Erythroblast (primary cell): ENCODE results near the gene PPP1R18.
"Not testable (repeated sequence)": the region's sequence is repeated elsewhere in the genome, so short reads cannot be mapped to it uniquely, and the experiment has no call there.

Experiments used
- DNase-seq, 2 experiments: peaks; one replicate each; lab custom pipeline; 2025; lab: John Stamatoyannopoulos, UW
- GATA1 ChIP-seq: IDR thresholded peaks from 2 replicates; pipeline ENCODE4 v1.6.1; 2011; ENCODE audit warnings: low read depth, mild to moderate bottlenecking, control low read depth, low read length, moderate library complexity
- POLR2A ChIP-seq: IDR thresholded peaks from 2 replicates; pipeline ENCODE4 v1.6.1; 2011; ENCODE audit warnings: mild to moderate bottlenecking, low read length

Gene PPP1R18

DNA sequence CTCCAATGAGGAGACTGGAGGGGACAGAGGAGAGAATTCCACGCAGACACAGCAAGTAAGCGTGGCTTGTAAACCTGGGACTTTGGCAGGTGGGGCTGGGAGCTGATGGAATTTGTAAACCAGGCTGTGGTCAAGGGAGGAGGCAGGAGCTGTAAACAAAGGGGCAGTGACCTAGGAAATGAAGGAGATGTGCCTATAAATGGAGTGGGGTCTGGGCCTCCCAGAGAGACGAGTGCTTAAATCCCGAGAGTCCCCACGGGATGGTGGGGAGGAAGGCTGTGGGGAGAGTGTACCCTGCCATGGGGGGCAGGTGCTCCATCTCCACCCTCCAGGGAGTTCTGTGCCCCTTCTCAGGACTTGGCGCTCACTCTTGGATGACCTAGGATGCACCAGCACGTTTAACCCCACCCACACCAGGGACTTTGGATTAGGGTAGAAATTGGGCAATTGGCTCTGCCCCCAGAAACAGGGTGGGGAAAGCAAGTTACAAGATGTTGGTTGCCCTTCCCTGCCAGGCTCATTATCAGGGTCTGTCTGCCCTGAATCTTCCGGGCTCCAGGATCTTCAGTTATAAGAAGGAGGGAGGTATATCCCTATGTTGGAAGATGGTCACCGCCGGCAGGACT is 9.7 kb downstream of the PPP1R18 start:
- DNase-seq, result no peak
- TF ChIP-seq GATA1 (no peak), POLR2A (no peak)

DNA sequence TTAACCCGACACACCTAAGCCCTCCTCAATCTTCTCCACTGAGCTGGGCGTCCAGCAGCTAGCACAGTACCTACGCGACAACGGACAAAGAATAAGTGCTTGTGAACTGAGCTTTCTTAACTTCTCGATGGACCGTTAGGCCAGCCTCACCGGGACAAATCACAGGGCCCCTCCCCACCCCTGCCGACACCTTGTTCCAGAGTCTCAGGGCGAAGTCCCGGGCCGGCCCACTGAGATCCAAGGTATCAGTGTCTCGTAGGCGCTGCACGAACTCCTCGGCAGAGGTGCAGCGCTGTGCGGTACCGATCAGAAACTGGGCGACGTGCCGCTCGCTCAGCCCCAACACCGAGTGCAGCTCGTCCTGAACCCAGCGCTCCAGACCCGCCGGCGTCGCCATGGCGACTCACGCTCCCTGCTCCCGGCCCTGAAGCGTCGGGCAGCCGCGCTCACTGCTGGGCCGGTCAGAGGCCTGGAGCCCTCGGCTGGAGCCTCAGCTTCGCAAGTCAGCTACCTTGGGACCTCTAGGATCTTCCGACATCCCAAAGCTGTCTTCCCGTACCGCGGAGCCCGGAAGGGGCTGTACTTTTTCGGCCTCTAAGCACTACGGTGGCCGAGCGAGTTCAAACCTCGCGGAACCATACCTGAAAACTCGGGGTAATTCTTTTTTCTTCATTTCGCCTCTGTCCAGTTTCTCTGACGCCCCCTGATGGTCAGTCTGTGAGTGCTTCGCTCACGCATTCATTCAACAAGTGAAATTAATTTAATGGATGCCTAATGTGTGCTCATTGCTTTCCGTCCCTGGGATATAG is 13.8 kb downstream of the PPP1R18 start, which contains the start of gene DHX16:
Gene DHX16 (minus strand): TSS at position 562 of the 809 bp plus-strand sequence. CDS start 165 bp downstream, at position 397.
- peak; percentile 97 for DNase-seq
- TF ChIP-seq GATA1, result no peak
- peak; percentile 72 for TF ChIP-seq POLR2A

DNA sequence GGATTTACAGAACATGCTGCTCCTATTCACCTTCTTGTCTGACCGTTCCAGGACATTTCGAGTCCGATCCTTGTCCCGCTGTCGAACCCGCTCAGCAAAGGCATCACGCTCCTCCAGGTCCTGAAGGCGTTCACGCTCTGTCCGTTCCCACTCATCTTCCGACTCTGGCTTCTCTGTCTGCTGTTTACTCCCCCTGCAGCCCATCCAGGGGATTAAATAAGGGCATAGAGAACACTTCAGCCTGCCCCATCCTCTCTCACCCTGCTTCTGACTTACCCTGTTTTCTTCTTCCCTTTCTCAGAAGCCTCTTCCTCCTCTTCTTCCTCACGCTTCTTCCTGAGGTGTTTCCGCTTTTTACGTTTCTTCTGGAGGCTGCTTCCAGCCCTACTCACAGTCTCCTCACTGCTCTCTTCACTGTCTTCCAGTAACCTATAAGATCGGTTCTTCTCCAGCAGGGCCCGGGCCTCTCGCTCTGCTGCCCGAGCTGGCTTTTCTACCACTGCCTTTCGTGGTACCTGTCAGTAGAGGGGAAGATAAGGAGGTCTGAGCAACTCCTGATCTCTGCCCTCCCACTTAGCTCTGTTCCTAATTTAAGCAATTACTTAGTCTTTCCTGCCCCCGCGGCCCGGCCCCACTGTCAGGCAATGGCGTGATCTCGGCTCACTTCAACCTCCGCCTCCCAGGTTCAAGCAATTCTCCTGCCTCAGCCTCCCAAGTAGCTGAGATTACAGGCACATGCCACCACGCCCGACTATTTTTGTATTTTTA is 15.5 kb downstream of the PPP1R18 start:
- DNase-seq, result no peak
- TF ChIP-seq GATA1, result no peak
- no peak for TF ChIP-seq POLR2A

- DNase-seq, result not testable (repeated sequence)
Measured at GRCh38 chr6:30666300-30666699, 20.1 kb downstream of the PPP1R18 start.

GRCh38 chr6:30664994-30665767 is 21.3 kb downstream of the PPP1R18 start:
- TF ChIP-seq POLR2A (no peak), GATA1 (no peak)
- DNase-seq, result no peak

DNA sequence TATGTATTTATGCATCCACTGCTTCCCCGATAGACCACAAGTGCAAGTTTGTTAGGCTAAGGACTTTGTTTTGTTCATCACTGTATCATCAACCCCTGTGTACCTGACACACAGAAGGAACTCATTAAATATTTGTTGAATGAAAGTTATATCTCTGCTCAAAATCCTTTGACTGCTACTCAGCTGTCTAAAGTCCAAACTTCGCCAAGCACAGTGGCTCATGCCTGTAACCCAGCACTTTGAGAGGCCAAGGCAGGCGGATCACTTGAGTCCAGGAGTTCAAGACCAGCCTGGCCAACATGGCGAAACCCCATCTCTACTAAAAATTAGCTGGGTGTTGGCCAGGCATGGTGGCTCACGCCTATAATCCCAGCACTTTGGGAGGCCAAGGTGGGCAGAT is 28.5 kb downstream of the PPP1R18 start:
- DNase-seq, result not testable (repeated sequence)

DNA sequence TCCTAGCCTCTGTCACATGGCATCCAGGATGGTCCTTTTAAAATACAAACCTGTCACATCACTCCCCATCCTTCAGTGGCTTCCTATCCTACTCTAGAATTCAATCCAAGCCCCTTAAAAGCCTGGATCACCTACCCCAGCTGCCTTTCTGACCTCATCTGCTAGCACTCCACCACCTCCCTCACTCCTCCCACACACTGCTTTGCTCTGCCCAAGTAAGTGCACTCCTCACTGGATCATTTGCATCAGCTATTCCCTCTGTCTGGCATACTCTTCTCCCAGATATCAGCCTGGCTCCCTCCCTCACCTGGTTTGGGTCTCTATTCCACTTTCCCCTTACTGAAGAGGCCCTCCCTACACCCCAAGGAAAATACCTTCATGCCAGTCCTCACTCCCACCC is 29.0 kb downstream of the PPP1R18 start:
- no peak for DNase-seq
- TF ChIP-seq POLR2A, result no peak
- TF ChIP-seq GATA1, result no peak

DNA sequence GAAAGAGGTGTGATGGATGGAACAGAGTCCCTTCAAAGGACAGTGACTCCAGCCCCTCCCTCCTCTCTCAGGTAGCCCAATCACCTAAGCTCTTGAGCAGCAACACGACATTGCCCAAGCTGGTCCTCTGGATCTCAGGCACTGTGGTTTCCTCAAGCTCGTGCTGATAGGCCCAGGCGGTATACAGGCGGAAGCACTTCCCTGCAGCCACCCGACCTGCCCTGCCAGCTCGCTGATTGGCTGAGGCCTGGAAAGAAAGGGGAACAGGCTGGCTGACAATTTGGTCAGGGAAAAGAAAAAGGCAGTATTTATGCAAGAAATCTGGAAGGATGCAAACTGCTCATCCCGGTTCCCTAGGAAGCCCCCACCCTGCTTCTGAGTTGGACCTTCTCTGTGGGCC is 29.9 kb downstream of the PPP1R18 start:
- TF ChIP-seq POLR2A, result no peak
- no peak for TF ChIP-seq GATA1
- no peak for DNase-seq

- DNase-seq, result no peak
- TF ChIP-seq GATA1 (no peak), POLR2A (no peak)
Measured at GRCh38 chr6:30655743-30656094, 30.7 kb downstream of the PPP1R18 start.

GRCh38 chr6:30654798-30655742 is 31.4 kb downstream of the PPP1R18 start:
- TF ChIP-seq GATA1 (no peak), POLR2A (no peak)
- DNase-seq, result no peak

DNA sequence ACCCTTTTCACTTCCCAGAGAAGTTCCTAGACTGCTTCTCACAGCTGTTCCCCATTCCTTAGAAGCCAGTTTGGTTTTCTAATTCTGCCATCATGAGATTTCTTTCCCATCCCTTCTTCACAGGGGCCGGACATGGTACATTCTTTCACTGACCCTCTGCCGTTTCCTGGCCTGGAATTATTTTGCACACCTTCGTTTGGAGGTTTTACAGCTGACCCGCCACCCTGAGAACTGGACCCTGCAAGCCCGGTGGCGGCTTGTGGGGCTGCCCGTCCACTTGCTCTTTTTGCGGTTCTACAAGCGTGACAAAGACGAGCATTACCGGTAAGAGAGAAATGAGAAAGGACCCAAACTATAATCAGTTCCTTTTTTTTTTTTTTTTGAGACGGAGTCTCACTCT is 35.3 kb downstream of the PPP1R18 start:
- TF ChIP-seq GATA1, result no peak
- TF ChIP-seq POLR2A, result no peak
- no peak for DNase-seq

- no peak for TF ChIP-seq GATA1
- peak; percentile 50 for TF ChIP-seq POLR2A
- DNase-seq, result peak; percentile 83 to 84
Measured at GRCh38 chr6:30647242-30648116, 39.0 kb downstream of the PPP1R18 start.
